TTC549 (cell line): ENCODE measurements around the gene PDCL3.
A peak's percentile ranks its signal among the peaks of the same experiment; 100 is the strongest.

Experiments used
- FAIRE-seq: peaks from 2 replicates; lab custom pipeline; 2012; peaks lifted over from hg19 to GRCh38; lab: Jason Lieb, UNC

The PDCL3 gene

DNA sequence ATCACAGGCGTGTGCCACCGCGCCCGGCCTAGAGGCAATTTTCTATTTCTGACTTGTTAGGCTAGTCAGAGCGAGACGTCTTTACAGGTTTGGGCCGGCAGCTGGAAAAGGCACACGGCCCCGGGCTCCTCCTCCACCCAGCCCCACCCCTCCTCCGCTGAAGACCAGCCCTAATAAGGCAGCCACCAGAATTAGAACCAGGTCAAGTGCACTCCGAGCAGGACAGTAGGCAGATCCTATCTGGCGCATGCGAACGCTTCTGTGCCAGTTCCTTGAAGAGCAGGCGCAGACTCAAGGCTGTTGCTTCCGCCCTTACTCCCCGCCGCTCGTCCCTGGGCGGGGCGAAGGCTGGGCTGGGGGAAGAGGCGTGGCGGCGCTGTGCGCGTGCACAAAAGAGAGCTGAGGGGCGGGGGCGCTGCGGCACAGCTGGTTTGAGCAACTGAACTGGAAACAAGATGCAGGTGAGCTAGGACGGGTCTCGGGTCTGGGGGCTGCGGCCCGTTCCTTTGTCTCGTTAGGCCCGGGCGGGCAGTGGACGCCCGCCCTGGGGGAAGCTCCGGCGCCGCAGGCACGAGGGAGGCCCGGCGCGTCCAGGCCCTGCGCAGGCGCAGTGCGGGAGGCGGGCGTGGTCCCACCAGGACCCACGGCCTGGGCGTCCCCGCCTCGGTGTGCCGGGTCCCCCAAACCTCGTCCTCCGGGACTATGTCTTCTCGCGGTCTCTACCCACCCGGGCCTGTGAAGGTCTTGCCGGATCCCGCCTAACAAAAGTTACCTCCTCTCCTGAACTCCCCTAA, at the start of gene PDCL3:
PDCL3 (plus strand) TSS at position 381 of the 794 bp plus-strand sequence; CDS start at position 456, 75 bp downstream.
- peak; percentile 91 for FAIRE-seq

DNA sequence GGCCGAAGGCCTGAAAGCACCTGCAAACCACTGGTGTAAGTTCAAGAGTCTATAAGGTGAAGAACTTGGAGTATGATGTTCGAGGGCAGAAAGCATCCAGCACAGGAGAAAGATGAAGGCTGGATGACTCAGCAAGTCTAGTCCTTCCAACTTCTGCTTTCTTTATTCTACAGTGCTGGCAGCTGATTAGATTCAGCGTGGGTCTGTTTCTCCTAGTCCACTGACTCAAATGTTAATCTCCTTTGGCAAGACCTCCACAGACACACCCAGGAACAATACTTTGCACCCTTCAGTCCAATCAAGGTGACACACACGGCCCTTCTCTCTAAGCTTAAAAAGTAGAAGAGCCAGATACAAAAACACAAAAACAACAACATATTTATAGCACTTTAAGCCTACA, 49.1 kb upstream of the PDCL3 start:
- no peak for FAIRE-seq

DNA sequence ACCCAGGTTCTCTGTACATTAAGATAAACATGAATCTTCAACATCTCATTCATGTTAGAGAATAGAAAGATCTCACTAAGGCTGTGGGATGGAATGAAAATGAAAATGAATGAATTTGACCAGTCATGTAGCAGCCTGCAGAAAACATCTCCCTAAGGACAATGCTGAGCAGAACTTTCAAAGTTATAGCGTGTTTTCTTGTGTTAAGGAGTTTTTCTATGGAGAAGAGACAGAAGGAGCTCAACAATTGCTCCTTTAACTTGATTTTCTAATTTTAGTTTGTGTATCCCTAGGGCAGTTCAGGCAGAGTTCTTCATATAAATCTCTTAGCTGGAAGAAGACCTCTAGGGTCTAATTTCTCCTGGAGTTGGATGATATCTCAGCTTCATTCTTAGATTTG, 45.2 kb upstream of the PDCL3 start:
- FAIRE-seq, result no peak

DNA sequence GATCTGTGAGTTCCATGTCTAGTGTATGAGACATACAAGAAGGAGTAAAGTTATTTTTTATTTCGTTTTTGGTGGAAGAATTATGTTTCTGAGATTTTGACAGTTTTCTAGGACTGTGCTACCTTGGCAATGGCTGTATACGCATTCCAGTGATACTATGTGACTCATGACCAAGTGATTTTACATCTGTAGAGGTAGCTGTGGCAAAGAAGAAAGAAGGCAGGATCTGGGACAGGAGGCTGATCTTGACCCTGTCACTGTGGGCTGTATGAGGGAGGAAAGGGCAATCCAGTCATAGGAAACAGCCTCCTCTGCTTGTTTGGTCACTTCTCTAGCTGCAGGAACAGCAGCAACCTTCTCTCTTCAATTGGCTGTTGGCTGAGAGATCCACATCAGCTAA, 44.0 kb upstream of the PDCL3 start:
- no peak for FAIRE-seq

DNA sequence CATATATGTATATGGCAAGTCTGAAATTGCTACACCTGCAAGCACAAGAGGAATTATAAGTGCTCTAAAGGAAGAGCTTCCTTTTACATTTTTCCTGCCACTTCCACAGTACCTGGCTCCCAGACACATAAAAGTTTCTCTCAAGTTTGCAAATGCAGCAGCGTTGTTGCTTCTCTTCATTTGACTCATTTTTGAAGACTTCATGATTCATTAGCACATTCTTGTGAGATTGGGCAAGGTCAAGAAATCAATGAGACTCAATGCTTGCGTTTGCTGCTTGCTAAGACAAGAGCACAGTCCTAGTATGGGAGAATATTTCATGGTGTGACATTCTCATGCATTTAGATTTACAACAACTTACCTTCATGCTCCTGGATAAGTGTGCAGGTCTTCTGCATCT, 42.6 kb upstream of the PDCL3 start:
- no peak for FAIRE-seq

DNA sequence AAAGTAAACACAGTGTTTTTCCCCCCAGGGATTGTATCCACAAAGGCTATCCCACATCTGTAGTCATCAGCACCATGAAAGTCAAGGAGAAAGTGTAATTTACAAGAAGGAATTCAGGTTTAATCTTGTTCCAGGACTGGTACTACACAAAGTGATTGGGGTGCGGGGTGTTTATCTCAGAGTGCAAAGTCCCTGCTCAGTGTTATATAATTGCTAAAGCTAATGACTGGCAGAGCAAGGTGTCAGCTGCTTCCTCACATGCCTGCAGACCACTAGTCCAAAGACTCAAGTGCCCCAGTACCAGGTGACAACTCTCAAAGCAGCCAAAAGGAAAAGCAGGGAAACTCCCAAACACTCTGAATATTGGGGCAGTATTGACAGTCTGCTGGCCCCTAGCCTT, 40.4 kb upstream of the PDCL3 start:
- no peak for FAIRE-seq

DNA sequence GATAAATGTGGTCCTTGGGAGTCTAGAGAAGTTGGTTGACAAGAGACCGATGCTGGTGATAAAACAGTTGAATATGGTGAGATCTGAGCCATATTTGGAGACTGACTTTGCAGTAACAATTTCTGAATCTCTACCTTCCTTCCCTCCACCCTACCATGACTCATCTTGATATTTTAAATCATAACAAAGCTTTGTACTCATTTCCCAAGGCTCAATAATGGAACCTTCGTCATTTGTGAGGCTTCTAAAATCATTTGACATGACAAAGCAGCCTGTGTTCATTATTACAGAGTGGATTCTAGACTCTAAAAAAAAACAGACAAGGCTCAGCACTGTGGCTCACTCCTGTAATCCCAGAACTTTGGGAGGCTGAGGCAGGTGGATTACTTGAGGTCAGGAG, 38.5 kb upstream of the PDCL3 start:
- FAIRE-seq, result no peak

DNA sequence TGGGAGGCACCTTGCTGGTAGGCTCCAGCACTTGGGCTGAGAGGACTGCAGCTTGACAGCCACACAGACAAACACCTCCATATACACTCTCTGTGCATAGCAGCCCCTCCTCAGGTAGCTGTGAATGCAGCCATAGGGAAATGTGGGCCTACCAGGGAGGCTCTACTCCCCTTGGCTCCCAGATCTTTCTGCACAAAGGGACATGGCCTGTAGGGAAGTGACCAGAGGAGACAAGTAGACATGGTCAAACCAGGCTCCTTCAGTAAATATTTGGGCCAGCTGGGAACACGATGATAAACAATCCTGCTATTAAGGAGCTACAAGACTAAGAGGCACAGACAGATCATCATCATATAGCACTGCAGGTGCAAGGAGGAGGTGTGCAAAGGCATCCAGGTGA, 35.9 kb upstream of the PDCL3 start:
- FAIRE-seq, result no peak

DNA sequence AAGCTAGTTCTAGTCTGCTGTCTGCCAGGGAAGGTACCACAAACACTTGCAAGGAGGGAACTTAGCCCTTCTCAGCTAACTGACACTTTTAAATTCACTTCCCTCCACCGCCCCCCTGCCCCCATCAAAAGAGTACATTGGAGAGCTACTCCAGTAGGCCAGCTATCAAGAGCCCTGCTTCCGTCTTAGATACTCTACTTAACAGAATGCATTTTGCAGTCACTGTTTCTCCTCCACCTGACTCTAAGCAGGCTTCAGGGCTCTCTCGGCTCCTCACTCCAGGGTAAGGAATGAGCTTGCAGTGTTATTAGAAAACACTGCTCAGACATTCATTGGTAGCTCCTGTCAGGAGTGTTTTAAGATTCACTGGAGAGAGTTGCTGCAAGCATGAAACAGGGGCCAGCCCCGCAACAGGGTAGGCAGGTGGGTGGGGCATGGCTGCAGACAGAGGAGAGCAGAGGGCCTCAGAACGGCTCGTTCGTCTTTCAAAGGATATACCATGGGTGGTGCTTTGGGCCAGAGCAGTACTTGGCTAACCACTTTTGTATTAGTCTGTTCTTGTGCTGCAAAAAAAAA, 35.3 kb upstream of the PDCL3 start:
- no peak for FAIRE-seq

DNA sequence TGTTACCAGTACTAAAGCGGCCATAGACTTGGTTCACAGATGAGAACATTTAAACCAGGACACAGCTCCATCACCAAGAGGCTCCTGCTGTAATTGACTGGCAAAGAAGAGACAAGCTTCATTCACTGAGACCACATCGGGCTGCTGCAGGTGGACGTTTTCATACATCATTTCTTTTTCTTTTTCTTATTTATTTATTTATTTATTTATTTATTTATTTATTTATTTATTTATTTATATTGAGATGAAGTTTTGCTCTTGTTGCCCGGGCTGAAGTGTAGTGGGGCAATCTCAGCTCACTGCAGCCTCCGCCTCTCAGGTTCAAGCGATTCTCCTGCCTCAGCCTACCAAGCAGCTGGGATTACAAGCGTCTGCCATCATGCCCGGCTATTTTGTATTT, 33.6 kb upstream of the PDCL3 start:
- FAIRE-seq, result no peak

DNA sequence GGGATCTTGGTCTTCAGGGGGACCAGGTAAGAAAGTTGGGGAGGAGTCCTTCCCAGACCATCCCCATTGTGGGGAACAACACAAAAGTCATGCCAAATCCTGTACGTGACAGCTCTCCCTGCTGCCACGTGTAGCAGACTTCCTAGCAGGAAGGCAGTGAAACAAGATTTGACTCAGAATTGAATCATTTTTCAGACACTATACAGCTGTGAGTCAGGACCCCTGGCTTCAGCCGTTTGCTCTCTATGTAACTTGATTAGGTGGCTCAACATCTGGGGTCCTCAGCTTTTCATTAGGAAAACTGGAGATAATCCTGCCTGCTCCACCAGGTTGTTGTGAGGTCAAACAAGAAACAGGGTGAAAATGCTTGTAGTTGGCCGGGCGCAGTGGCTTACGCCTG, 32.9 kb upstream of the PDCL3 start:
- no peak for FAIRE-seq

DNA sequence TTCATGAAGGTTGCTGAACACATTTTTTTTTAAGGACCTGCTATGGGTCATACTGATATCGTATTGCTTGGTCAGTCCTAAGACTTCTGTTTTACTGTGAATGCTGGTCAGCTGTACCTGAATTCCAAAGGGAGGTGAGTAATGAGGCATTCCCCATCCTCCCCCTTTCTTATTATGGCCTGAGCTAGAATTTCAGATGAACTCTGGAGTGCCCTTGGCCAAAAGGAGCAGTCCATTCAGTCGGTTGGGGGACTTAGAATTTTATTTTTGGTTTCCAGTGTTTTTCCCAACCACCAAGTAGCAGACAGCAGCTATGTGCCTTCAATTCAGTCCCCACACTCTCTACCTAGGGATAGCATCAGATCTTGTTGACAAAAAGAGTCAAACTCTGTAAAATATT, 26.9 kb upstream of the PDCL3 start:
- no peak for FAIRE-seq

DNA sequence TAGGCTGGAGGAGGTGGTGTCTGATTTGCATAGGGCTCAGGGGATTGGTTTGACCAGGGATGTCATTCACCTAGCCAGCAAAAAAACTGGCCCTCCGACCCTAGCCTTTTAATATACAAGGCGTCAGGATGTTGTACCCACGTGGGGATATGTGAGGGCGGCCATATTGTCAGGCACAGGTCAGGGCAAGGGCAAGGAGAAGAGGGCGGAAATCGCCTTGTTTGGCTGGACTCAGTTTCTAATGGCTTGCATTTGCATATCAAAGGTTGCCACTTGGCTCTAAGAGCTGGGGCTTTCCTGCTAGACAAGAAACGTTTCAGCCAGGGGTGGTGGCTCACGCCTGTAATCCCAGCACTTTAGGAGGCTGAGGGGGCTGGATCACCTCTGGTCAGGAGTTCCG, 24.9 kb upstream of the PDCL3 start:
- FAIRE-seq, result no peak

DNA sequence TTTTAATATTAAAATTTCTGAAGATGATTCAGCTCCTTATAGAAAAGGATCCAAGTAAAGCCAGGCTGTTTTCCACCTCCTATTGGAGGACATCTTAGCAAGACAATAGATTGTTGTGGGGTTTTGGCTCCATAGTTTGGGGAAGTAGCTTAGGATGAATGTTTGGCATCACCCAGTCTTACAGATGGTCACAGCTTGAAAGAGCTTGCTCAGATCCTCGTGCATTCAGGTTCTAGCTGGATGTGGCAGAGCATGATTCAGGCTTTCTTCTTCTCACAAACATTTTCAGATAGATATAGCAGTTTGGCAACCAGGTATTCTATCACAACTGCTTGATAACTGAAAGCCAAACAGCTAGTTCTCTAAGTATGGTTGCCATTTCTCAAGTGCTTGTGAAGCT, 23.6 kb upstream of the PDCL3 start:
- no peak for FAIRE-seq

DNA sequence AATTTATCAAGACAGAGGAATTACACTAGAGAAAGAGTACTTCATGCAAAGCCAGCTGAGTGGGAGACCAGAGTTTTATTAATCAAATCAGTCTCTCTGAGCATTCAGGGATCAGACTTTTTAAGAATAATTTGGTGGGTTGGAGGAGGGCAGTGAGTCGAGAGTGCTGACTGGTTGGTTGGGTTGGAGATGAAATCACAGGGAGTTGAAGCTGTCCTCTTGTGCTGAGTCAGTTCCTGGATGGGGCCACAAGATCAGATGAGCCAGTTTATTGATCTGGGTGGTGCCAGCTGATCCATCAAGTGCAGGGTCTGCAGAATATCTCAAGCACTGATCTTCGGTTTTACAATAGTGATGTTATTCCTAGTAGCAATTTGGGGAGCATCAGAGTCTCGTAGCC, 21.4 kb upstream of the PDCL3 start:
- no peak for FAIRE-seq

DNA sequence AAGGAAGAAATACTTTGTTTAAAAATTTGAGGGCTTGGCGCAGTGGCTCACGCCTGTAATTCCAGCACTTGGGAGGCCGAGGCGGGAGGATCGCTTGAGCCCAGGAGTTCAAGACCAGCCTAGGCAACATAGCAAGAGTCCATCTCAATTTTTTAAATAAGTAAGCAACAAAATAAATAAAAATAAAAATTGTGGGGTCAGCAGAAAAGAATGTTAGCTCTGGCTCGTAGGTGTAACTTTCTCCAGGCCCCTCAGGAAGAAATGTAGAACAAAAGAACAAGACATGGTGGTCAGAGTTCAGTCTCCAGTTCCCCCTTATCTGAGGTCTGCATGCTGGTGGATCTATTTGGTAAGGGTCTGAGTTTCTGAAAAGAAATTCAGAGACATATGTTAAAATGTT, 20.4 kb upstream of the PDCL3 start:
- no peak for FAIRE-seq

DNA sequence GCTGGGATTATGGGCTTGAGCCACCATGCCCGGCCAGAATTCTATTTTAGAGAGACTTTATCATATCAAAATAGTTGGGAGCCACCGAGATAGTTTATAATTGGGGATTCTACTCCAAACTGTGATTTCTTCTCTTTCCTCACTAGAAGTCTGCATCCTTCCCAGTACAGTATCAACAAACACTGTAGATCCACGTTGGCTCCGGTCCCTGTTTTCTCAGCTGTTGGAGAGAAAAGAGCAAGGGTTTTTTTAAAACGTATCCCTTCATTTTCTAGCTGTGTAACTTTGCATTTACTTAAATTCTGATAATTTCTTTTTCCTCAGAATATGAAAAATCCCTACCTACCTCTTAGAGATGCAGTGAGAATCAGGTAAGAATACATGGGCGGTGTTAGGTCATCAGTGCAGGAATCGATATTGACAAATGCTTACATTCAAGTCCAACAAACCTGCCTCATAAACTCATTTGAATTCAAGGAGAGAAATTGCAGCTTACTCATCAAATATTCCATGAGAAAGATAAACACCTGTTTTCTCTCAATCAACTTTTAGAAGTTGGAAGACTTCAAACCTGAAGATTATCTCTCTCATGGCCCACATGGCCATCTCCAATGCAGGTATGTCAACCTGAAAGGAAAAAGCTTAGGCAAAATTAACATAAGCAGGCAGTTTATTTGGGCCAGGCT, 17.7 kb upstream of the PDCL3 start:
- FAIRE-seq, result no peak

DNA sequence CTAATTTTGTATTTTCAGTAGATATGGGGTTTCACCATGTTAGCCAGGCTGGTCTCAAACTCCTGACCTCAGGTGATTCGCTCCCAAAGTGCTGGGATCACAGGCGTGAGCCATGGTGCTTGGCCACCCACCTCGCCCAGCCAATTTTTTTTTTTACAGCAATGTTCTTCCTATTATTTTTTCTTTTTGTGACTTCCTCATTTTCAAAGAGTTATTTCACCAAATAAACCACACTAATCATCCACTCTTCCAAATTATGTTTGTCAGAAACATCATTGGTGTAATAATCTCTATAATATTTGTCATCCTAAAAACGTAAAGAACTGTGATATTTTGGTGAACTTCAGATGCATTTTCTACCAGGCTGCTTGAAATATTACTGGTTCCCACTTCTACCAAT, 16.3 kb upstream of the PDCL3 start:
- FAIRE-seq, result no peak

DNA sequence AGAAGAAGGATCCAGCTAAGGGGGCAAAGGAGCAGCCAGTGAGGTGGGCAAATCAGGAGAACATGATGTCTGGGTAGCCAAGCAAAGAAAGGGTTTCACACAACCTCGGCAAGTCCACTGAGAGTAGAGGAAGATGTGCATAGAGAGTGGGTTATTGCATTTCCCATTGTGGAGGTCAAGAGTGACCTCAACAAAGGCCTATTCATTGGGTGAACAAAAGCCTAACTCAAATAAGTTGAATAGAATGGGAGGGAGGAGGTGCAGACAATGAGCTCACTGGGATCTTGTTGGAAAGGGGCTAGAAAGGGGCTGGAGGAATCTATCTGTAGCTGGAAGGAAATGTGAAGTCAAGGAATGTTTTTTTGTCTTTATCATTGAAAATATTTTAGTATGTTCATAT, 14.0 kb upstream of the PDCL3 start:
- no peak for FAIRE-seq

DNA sequence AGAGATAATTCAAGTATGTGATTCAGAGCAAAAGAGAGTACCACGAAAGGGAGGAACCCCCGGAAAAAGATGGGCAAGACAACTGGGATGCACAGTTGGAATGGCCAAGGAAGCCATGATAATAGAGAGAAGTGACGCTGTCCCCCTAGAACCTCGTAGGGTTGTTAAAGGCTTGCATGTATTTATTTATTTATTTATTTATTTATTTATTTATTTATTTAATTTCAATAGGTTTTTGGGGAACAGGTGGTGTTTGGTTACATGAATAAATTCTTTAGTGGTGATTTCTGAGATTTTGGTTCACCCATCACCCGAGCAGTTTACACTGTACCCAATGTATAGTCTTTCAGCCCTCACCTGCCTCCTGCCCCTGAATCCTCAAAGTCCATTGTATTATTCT, 11.5 kb upstream of the PDCL3 start:
- FAIRE-seq, result no peak

DNA sequence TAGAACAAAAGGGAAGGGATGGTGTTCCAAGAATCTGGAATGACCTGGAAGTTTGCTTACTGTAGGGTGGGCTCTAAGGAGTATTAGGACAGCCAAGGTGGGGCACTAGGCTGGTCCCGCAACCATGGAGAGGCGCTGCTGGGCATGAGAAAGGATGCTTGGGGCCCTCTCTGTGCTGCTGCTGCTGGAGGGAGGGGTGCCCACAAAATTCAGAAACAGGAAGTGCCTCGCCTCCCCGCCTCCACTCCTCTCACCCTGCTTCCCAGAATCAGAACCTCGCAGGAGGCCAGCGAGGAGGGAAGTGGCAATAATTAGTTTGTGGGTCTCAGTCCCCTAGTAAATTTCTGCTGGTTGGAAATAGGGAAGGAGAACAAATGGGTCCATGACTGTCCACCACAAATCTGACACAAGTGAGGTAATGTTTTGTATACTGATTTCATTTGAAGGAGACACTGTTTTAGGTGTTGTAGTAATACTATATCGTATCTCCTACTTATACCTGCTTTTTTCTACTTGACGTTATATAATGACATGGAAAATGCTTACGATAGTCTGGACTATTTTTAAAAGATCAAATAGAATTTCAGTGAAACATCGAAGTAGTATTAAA, 7.9 kb upstream of the PDCL3 start:
- no peak for FAIRE-seq

DNA sequence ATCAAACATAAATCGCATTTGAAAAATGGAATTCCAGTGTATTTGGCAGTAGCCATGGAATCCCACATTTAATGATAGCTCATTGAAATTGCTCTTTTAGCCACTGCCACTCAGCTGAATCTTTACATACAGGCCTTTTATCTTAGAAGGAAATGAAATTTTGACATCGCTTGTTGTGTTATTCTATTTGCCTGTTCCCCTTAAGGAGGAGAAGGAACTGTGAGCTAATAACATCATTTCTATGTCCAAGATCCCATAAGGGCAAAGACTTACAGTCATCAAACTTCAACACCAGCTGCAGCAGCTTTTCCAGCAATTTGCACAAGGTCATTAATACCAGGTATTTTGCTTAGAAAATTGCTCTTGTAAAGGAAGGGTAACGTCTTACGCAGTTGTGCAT, 6.0 kb upstream of the PDCL3 start:
- no peak for FAIRE-seq

DNA sequence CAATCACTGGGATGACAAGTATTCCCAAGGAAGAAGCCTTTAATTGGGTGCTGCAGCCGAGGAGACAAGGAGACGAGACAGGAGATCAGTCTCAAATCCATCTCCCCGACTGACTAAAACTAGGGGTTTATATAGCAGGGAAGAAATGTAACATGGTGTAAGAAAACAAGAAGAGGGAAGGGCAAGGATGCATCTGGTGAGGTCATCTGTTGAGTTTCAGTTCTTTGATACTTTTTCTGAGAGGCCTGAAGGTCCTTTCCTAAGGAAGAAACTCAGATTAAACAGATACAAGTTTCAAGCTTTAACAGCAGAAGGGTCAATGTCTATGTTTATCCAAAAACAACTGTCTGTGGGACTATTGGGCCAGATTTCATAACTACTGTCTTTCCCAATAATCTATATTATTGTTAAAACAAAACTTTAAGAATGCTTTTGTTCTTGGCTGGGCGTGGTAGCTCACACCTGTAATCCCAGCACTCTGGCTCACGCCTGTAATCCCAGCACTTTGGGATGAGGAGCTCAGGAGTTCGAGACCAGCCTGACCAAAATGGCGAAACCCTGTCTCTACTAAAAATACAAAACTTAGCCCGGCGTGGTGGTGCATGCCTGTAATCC, 2.5 kb upstream of the PDCL3 start:
- no peak for FAIRE-seq
